ENCODE data around the gene PRKCZ. TPM values are rescaled to one million over a fixed set of nuclear protein-coding genes. Genes with fewer than 3 reads are reported as not detected.
"Not testable (repeated sequence)": the region's sequence is repeated elsewhere in the genome, so short reads cannot be mapped to it uniquely, and the experiment has no call there.

PRKCZ gene
- total RNA-seq, 2 donors from 2014 or later: 9.6 to 10.9 TPM

DNA sequence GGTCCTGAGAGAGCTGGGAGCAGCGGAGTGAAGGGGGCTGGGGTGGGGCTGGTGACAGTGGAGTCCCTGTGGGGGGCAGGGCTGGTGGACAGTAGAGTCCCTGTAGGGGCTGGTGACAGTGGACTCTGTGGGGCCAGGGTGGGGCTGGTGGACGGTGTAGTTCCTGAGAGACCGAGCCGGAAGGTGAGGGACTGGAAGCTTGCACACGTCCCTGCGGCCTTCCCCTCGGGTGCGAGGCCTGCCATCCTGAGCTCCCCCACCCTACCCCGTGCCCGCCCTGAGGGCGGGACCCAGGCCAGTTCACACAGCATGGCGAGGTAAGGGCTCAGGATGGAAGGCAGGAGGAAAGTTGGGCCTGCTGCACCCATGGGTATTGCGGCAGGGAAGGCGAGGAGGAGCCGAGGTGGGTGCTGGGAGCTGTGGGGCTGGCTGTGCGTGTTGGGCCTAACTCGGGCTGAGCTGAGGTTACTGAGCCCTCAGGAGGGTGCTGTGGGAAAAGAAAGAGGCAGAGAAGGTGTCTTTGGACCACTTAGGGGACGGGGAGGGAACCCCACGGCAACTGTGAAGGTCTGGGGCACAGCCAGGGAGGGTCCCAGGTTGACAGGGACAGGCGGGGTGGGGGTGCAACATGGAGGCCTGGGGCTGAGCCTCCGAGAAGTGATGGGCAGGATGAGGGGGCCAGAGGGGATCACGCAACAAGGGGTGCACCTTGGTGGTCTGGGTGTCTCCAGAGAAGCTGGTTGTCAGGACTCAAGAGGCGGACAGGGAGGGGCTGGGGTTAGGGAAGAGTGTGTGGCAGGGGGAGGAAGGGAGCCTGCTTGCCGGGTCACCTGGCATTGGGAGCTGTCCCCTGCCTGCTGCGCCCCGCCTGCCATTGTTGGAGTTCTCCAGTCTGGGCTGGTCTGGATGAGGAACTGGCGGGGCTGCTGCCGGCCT lies 60.8 kb downstream of the PRKCZ start:
- peak in 1 of 4 donors; percentile 7 for DNase-seq
- no peak overlapping the region for H3K4me3 ChIP-seq
- H3K9me3 ChIP-seq: no peaks in the 10 kb centered on the region
- H3K4me1 ChIP-seq: no peaks in the 10 kb centered on the region
- 90 to 93% methylated on average over 24 to 28 of the region's 28 CpGs for WGBS, 2 donors
- H3K36me3 ChIP-seq (replicated peaks in 1 of 2; ENCODE audit: insufficient read depth in 1 of 2, low read depth in 2 of 2): peaks cover 0 to 1% of the 10 kb centered on the region in 2 donors
- H3K27ac ChIP-seq: no peak overlapping the region
- H3K27me3 ChIP-seq: no peaks in the 10 kb centered on the region
- ATAC-seq: no peak
- no peak for TF ChIP-seq POLR2A (IDR thresholded peaks at IDR 0.05)
- TF ChIP-seq, protein P1, sequence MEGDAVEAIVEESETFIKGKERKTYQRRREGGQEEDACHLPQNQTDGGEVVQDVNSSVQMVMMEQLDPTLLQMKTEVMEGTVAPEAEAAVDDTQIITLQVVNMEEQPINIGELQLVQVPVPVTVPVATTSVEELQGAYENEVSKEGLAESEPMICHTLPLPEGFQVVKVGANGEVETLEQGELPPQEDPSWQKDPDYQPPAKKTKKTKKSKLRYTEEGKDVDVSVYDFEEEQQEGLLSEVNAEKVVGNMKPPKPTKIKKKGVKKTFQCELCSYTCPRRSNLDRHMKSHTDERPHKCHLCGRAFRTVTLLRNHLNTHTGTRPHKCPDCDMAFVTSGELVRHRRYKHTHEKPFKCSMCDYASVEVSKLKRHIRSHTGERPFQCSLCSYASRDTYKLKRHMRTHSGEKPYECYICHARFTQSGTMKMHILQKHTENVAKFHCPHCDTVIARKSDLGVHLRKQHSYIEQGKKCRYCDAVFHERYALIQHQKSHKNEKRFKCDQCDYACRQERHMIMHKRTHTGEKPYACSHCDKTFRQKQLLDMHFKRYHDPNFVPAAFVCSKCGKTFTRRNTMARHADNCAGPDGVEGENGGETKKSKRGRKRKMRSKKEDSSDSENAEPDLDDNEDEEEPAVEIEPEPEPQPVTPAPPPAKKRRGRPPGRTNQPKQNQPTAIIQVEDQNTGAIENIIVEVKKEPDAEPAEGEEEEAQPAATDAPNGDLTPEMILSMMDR (IDR thresholded peaks at IDR 0.05): no peak
- intact Hi-C loops (cut with DNase I): no loop called here

DNA sequence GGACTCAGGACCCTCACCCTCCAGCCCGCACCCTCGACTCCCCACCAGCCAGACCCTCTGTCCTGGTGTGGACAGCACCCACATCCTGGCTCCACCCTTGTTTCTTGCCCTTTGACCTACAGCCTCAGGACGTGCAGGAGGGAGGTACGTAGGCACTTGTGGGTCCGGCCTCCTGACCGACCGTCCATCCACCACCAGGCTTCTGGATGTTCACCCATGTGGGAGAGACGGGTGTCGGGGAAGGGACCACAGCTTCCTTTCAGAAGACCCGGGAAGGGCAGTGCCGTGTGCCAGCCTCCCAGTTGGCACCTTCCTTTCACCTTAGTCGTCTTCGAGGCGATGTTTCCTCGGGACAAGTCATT lies 61.4 kb downstream of the PRKCZ start:
- H3K9me3 ChIP-seq: no peaks in the 10 kb centered on the region
- DNase-seq (no peak), ATAC-seq (no peak)
- 88 to 91% methylated on average over 15 of the region's 15 CpGs for WGBS, 2 donors
- H3K36me3 ChIP-seq (replicated peaks in 1 of 2; ENCODE audit: insufficient read depth in 1 of 2, low read depth in 2 of 2): peaks cover 0 to 1% of the 10 kb centered on the region in 2 donors
- H3K4me1 ChIP-seq: no peaks in the 10 kb centered on the region
- no peak overlapping the region for H3K27ac ChIP-seq
- H3K4me3 ChIP-seq: no peak overlapping the region
- TF ChIP-seq, protein P1 (IDR thresholded peaks at IDR 0.05): no peak
- TF ChIP-seq POLR2A (IDR thresholded peaks at IDR 0.05): no peak
- no peaks in the 10 kb centered on the region for H3K27me3 ChIP-seq
- intact Hi-C loops (cut with DNase I): no loop called here

DNA sequence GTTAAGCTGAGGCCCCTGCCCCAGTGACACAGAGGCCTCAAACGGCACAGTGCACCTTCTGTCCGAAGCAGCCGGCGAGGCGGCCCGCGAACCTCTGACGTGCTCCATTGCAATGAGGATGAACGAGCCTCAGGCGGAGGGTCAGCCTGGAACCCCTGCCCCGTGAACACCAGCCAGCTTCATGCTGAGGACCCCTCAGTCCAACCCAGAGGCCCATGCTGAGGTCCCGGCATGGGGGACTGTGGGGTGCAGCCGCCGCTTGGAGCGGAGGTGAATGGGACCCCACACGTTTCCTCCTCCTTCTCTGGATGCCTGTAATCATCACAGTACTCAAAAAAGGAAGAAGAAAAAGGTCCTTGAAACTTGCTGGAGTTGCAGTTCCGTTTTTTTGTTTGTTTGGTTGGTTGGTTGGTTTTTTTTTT lies 62.1 kb downstream of the PRKCZ start:
- no peaks in the 10 kb centered on the region for H3K9me3 ChIP-seq
- no peaks in the 10 kb centered on the region for H3K27me3 ChIP-seq
- ATAC-seq (no peak), DNase-seq (peak in 1 of 4 donors; percentile 4)
- no peaks in the 10 kb centered on the region for H3K36me3 ChIP-seq (replicated peaks in 1 of 2; ENCODE audit: insufficient read depth in 1 of 2, low read depth in 2 of 2)
- no peak overlapping the region for H3K27ac ChIP-seq
- H3K4me3 ChIP-seq: no peak overlapping the region
- no peaks in the 10 kb centered on the region for H3K4me1 ChIP-seq
- intact Hi-C loops (cut with DNase I): no loop called here
- no peak for TF ChIP-seq POLR2A (IDR thresholded peaks at IDR 0.05)
- TF ChIP-seq, protein P1 (IDR thresholded peaks at IDR 0.05): no peak
- 79 to 81% methylated on average over 5 to 12 of the region's 17 CpGs for WGBS, 2 donors

DNA sequence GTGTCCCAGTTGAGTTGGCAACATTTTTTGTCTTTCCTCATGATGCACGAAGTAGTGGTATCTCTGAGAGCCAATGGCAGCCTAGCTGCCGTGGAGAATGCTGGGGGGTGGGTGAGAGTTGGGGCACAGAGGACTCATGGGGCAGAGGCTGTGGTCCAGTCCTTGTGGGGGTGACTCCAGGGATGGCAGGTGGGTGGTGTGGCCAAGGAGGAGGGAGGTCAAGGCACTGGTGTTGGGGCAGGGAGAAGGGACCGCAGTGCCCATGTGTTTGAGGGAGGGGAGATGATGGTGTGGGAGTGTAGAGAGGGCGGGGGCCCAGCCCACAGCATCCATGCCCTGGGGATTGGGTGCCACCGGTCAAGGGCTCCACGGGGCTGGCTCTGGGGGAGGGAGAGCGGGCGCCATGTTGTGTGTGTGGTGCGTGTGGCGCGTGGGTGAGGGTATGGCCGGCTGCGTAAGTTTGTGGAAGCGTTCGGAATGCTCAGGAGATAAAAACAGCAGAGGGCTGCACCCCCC lies 63.5 kb downstream of the PRKCZ start:
- 94 to 96% methylated on average over 12 to 15 of the region's 15 CpGs for WGBS, 2 donors
- Histone ChIP-seq H3K27ac (no peak overlapping the region), H3K4me1 (no peaks in the 10 kb centered on the region), H3K36me3 (replicated peaks in 1 of 2; ENCODE audit: insufficient read depth in 1 of 2, low read depth in 2 of 2) (no peaks in the 10 kb centered on the region), H3K9me3 (no peaks in the 10 kb centered on the region), H3K4me3 (no peak overlapping the region), H3K27me3 (no peaks in the 10 kb centered on the region)
- TF ChIP-seq POLR2A (IDR thresholded peaks at IDR 0.05): no peak
- TF ChIP-seq, protein P1 (IDR thresholded peaks at IDR 0.05): no peak
- DNase-seq (no peak), ATAC-seq (no peak)
- intact Hi-C loops (cut with DNase I): no loop called here

DNA sequence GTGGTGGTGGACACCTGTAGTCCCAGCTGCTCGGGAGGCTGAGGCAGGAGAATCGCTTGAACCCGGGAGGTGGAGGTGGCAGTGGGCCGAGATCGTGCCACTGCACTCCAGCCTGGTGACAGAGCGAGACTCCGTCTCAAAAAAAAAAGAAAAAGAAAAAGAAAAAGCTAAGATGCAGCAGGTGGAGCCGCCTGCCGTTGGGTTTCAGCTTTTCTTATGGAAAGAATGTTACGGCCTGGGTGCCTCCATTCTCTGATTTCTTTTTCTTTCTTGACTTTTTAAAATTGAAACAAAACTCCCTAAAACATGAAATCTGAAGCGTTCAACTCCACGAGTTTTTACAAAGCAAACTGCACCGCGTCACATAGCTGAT lies 64.4 kb downstream of the PRKCZ start:
- H3K27me3 ChIP-seq; ATAC-seq; H3K4me1 ChIP-seq; H3K9me3 ChIP-seq; intact Hi-C loops (cut with DNase I); H3K36me3 ChIP-seq (replicated peaks in 1 of 2; ENCODE audit: insufficient read depth in 1 of 2, low read depth in 2 of 2); H3K4me3 ChIP-seq; H3K27ac ChIP-seq; DNase-seq: not testable (repeated sequence)
- WGBS, 2 donors: 92 to 93% methylated on average over 14 of the region's 14 CpGs
